Activated T-cell treated with anti-CD3 and anti-CD28 coated beads for 48 hours (primary cell): Measurements from ENCODE around the gene MYL11.

Source experiments
- DNase-seq: peaks from one replicate; pipeline ENCODE4 v3.0.0-alpha.2; 2020; ENCODE audit warnings: low read depth

Gene MYL11

DNA sequence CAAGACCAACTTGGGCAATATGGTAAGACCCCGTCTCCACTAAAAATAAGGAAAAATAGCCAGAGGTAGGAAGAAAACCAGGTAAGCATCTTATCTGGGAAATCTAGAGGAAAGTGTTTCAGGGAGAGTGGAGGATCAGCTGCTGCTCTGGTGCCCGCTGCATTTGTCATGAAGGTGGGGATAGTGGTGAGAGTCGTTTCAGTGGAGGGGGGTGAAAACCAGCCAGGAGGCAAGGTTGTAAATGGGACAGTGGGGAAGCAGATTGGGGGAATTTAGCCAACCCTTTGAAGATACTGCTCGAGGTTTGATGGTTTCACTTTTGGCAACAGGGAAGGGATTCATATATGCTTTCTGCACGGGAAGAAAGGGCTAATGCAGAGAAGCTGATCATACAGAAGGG is 46.4 kb downstream of the MYL11 start:
- no peak for DNase-seq
